BE2C (cell line): Measurements from ENCODE around the gene KIF21B.
"Not testable (repeated sequence)": the region's sequence is repeated elsewhere in the genome, so short reads cannot be mapped to it uniquely, and the experiment has no call there.

Experiments used
- DNase-seq: peaks from one replicate; pipeline ENCODE4 v3.0.0-alpha.2; 2020
- H3K27me3 ChIP-seq: fragments of 250-450 bp; sonication (Bioruptor Pico); 2 replicates; pipeline ENCODE4 v1.5.1; 2020; ENCODE audit warnings: mild to moderate bottlenecking
- H3K36me3 ChIP-seq: fragments of 250-450 bp; sonication (Bioruptor Pico); 2 replicates; pipeline ENCODE4 v1.5.1; 2020; ENCODE audit warnings: mild to moderate bottlenecking
- H3K4me1 ChIP-seq: fragments of 250-450 bp; sonication (Bioruptor Pico); 2 replicates; pipeline ENCODE4 v1.5.1; 2020
- H3K4me3 ChIP-seq: 2 replicates; pipeline ENCODE4 v1.5.1; 2011; ENCODE audit warnings: low read depth, low read length
- H3K9me3 ChIP-seq: fragments of 250-450 bp; sonication (Bioruptor Pico); 2 replicates; pipeline ENCODE4 v1.5.1; 2020
- TF ChIP-seq, protein P1 (sequence below): IDR thresholded peaks from 2 replicates; pipeline ENCODE4 v1.5.1; 2012; ENCODE audit warnings: mild to moderate bottlenecking, low read depth, low read length

Gene KIF21B

GRCh38 chr1:200962631-200963030, 60.9 kb downstream of the KIF21B start:
- TF ChIP-seq, protein P1, sequence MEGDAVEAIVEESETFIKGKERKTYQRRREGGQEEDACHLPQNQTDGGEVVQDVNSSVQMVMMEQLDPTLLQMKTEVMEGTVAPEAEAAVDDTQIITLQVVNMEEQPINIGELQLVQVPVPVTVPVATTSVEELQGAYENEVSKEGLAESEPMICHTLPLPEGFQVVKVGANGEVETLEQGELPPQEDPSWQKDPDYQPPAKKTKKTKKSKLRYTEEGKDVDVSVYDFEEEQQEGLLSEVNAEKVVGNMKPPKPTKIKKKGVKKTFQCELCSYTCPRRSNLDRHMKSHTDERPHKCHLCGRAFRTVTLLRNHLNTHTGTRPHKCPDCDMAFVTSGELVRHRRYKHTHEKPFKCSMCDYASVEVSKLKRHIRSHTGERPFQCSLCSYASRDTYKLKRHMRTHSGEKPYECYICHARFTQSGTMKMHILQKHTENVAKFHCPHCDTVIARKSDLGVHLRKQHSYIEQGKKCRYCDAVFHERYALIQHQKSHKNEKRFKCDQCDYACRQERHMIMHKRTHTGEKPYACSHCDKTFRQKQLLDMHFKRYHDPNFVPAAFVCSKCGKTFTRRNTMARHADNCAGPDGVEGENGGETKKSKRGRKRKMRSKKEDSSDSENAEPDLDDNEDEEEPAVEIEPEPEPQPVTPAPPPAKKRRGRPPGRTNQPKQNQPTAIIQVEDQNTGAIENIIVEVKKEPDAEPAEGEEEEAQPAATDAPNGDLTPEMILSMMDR: no peak
- Histone ChIP-seq H3K4me3 (no peak overlapping the region), H3K9me3 (no peaks in the 10 kb centered on the region), H3K4me1 (no peaks in the 10 kb centered on the region), H3K27me3 (no peaks in the 10 kb centered on the region), H3K36me3 (no peaks in the 10 kb centered on the region)
- DNase-seq: no peak

GRCh38 chr1:200962151-200962550, 61.4 kb downstream of the KIF21B start:
- not testable (repeated sequence) for H3K4me1 ChIP-seq, H3K9me3 ChIP-seq, H3K27me3 ChIP-seq, H3K4me3 ChIP-seq, DNase-seq, H3K36me3 ChIP-seq

DNA sequence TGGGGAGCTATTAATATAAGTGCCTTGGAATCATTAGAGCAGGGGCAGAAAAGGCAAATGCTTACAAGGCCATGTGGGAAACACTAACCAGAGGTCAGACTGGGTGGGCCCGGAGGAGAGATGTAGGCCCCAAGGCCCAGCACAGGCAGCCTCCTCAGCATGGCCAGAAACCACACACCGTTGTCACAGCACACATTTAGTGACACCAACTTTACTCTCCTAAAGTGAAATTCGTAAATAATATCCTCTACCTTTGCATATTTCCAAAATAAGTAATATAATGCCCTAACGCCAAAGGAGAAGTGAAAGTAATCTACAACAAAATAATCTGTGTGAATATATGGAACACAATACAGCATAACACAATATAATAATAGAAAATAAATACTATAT, 62.6 kb downstream of the KIF21B start:
- Histone ChIP-seq H3K4me1 (no peaks in the 10 kb centered on the region), H3K9me3 (no peaks in the 10 kb centered on the region), H3K4me3 (no peak overlapping the region), H3K36me3 (no peaks in the 10 kb centered on the region), H3K27me3 (no peaks in the 10 kb centered on the region)
- no peak for DNase-seq
- TF ChIP-seq, protein P1: no peak

DNA sequence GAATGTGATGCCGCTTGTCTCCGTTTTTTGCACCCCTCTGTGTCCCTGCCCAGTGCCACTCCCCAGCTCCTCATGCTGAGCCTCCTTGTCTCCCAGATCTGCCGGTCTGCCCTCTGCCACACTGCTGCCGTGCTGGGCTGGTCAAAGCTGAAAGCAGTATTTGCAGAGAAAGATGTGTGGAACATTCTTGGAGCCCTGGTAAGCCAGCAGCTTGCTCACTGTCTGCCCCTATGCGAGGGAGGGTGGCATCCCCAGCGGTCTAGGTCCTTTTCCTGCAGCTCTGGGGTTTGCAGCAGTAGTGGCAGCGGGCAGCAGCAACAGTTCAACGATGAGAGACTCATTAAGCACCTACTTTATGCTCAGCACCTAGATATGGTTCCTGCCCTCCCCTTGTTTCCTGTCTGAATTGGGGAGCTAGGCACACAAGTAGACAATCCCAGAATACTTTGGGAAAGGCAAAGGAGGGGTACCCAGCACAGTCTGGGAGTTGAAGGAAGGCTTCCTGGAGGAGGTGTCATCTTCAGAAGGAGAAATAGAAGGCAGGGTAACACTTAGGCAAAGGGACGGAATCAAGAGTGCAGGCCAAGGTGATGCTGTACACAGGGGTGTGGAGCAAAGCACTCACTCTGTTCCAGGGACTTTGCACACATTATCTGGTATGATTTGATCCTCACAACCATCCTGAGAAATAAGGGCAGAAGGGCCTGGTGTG, 63.1 kb downstream of the KIF21B start:
- H3K27me3 ChIP-seq: no peaks in the 10 kb centered on the region; the same call in 1 of the 2 replicates
- H3K9me3 ChIP-seq: no peaks in the 10 kb centered on the region
- H3K4me1 ChIP-seq: no peaks in the 10 kb centered on the region
- no peak overlapping the region for H3K4me3 ChIP-seq
- TF ChIP-seq, protein P1: no peak
- H3K36me3 ChIP-seq: no peaks in the 10 kb centered on the region
- DNase-seq: no peak

DNA sequence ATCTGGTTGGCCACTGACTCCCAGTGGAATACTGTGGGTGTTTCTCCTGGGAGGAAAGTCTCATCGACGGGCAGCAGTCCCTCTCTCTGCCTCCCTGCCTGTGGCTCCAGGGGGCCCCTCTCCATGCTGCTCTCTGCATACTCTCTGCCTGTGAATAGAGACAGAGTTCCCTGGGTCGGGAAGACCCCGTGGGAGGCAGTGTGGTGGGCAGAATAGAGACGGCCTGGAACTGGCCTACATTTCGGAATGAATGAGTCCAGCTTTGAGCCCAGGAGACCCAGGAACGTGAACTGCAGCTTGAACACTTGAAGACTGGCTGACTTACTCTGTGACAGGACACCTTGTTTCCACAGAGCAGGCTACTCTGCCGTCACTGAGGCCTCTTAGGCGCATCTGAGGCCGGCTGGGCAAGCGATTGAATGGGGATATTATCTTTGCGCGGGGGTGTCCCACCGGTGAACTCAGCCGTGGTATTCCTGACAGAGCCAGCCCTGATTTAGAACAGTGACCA, 64.0 kb downstream of the KIF21B start:
- DNase-seq: peak; percentile 39
- no peaks in the 10 kb centered on the region; the same call in none of the 2 replicates for H3K27me3 ChIP-seq

GRCh38 chr1:200958597-200958996, 64.9 kb downstream of the KIF21B start:
- no peak overlapping the region for H3K4me3 ChIP-seq
- no peaks in the 10 kb centered on the region; the same call in none of the 2 replicates for H3K27me3 ChIP-seq
- no peaks in the 10 kb centered on the region for H3K36me3 ChIP-seq
- H3K9me3 ChIP-seq: no peaks in the 10 kb centered on the region
- DNase-seq: no peak
- H3K4me1 ChIP-seq: no peaks in the 10 kb centered on the region
- TF ChIP-seq, protein P1: no peak

More for the DNA sequence above, 64.0 kb downstream of the KIF21B start:
- TF ChIP-seq, protein P1: peak; percentile 34
- Histone ChIP-seq H3K36me3 (no peaks in the 10 kb centered on the region), H3K4me3 (no peak overlapping the region), H3K4me1 (no peaks in the 10 kb centered on the region), H3K9me3 (no peaks in the 10 kb centered on the region)
